HCT116 (cell line): Measurements from ENCODE around the gene TMEM237. TPM values are rescaled to one million over a fixed set of nuclear protein-coding genes. Genes with fewer than 3 reads are reported as not detected.

Experiments used
- ATAC-seq: fragments of 200-7000 bp; cut with Tn5 transposase; 2 replicates; pipeline ENCODE4 v1.9.1; 2020; ENCODE audit warnings: mild to moderate bottlenecking, moderate library complexity
- BruUV-seq: library from RNA; stranded (reverse); fragments of 400-500 nt; replicated peaks from 2 replicates; lab custom pipeline; 2021; lab: Mats Ljungman, UMichigan
- CTCF ChIA-PET: fragments of 300-600 bp; sonication (Branson Sonifier 250); formaldehyde crosslinking; loops from one replicate; lab custom pipeline; 2021; ENCODE audit warnings: antibody characterized with exemption; lab: Charles Lee
- POLR2A ChIA-PET: fragments of 300-600, 350-600 bp; sonication (Branson Sonifier 250); formaldehyde crosslinking; loops from one replicate; lab custom pipeline; 2021; ENCODE audit warnings: antibody characterized with exemption; lab: Charles Lee
- RAD21 ChIA-PET, 2 experiments: fragments of 300-600 bp; sonication (Branson Sonifier 250); formaldehyde crosslinking; loops; one replicate each; lab custom pipeline; 2023; ENCODE audit warnings: low total read pairs in 2 of 2; ENCODE audit not compliant: uncharacterized antibody in 2 of 2, unreplicated experiment in 2 of 2, low non-redundant PET in 1 of 2; lab: Charles Lee
- DNase-seq: peaks from one replicate; pipeline ENCODE4 v3.0.0-alpha.2; 2010; ENCODE audit warnings: low read depth, low spot score
- H2AFZ ChIP-seq: fragments of 200-600 bp; shearing (Covaris generic), sonication (generic); 2 replicates; pipeline ENCODE4 v1.6.1; 2017; ENCODE audit warnings: low read depth, mixed run types, mixed read lengths, antibody characterized with exemption, low read length; ENCODE audit not compliant: poor library complexity, severe bottlenecking
- H3K27ac ChIP-seq: 2 replicates; pipeline ENCODE4 v1.5.1; 2012; ENCODE audit warnings: low read depth, low read length
- H3K27me3 ChIP-seq: fragments of 200-600 bp; sonication (generic); 2 replicates; pipeline ENCODE4 v1.6.1; 2016; ENCODE audit warnings: mixed run types, low read length, mixed read lengths; ENCODE audit not compliant: insufficient read depth
- H3K36me3 ChIP-seq, 2 experiments: fragments of 200-500 bp in 1 of 2; fragments of 200-600 bp in 1 of 2; sonication (Bioruptor generic) in 1 of 2; sonication (generic) in 1 of 2; 2 replicates each; pipeline versions ENCODE4 v1.5.1 to v1.6.1; 2014 to 2016; ENCODE audit warnings: low read length in 2 of 2, inconsistent platforms in 1 of 2, mixed read lengths in 1 of 2, mixed run types in 1 of 2; ENCODE audit not compliant: insufficient read depth in 2 of 2, control insufficient read depth in 1 of 2
- H3K4me1 ChIP-seq, 2 experiments: fragments of 200-600 bp in 1 of 2; sonication (generic) in 1 of 2; 2 replicates each; pipeline versions ENCODE4 v1.5.1 to v1.6.1; 2012 to 2017; ENCODE audit warnings: low read length in 2 of 2, inconsistent platforms in 1 of 2, mild to moderate bottlenecking in 1 of 2, mixed read lengths in 1 of 2, mixed run types in 1 of 2, moderate library complexity in 1 of 2; ENCODE audit not compliant: insufficient read depth in 2 of 2, control insufficient read depth in 1 of 2
- H3K4me2 ChIP-seq: fragments of 200-600 bp; sonication (generic); 2 replicates; pipeline ENCODE4 v1.6.1; 2017; ENCODE audit warnings: mixed run types, low read length, mixed read lengths
- H3K4me3 ChIP-seq, 2 experiments: fragments of 200-600 bp in 1 of 2; sonication (generic) in 1 of 2; replicated peaks in 1 of 2; 2 replicates each; pipeline ENCODE4 v1.5.1; 2011 to 2016; ENCODE audit warnings: low read length in 2 of 2, control low read depth in 1 of 2, low read depth in 1 of 2, mild to moderate bottlenecking in 1 of 2, mixed read lengths in 1 of 2, mixed run types in 1 of 2
- H3K79me2 ChIP-seq: fragments of 200-600 bp; sonication (generic); 2 replicates; pipeline ENCODE4 v1.6.1; 2017; ENCODE audit warnings: mild to moderate bottlenecking, mixed run types, low read length, moderate library complexity, mixed read lengths; ENCODE audit not compliant: insufficient read depth
- H3K9ac ChIP-seq: fragments of 200-600 bp; sonication (generic); 2 replicates; pipeline ENCODE4 v1.6.1; 2016; ENCODE audit warnings: low read length, mixed read lengths
- H3K9me2 ChIP-seq: fragments of 200-600 bp; sonication (generic), shearing (Covaris generic); 2 replicates; pipeline ENCODE4 v1.6.1; 2017; ENCODE audit warnings: mixed run types, mild to moderate bottlenecking, moderate library complexity; ENCODE audit not compliant: insufficient read depth
- H3K9me3 ChIP-seq, 2 experiments: fragments of 200-500 bp in 1 of 2; fragments of 200-600 bp in 1 of 2; sonication (Bioruptor generic) in 1 of 2; sonication (generic) in 1 of 2; 2 replicates each; pipeline ENCODE4 v1.6.1; 2014 to 2017; ENCODE audit warnings: low read length in 2 of 2, mixed read lengths in 2 of 2, inconsistent platforms in 1 of 2, low read depth in 1 of 2, mild to moderate bottlenecking in 1 of 2, mixed run types in 1 of 2, moderate library complexity in 1 of 2; ENCODE audit not compliant: control insufficient read depth in 1 of 2, insufficient read depth in 1 of 2
- H4K20me1 ChIP-seq: fragments of 200-600 bp; sonication (generic), shearing (Covaris generic); 2 replicates; pipeline ENCODE4 v1.6.1; 2017; ENCODE audit warnings: mixed run types, mild to moderate bottlenecking, moderate library complexity; ENCODE audit not compliant: insufficient read depth
- EZH2 ChIP-seq: fragments of 200-600 bp; sonication (generic); IDR thresholded peaks from 2 replicates; pipeline ENCODE4 v1.6.1; 2017; ENCODE audit warnings: antibody characterized with exemption, mixed run types
- FOSL1 ChIP-seq: IDR thresholded peaks from 2 replicates; pipeline ENCODE4 v1.6.1; 2012; ENCODE audit warnings: low read depth
- intact Hi-C: fragments of 100-400 bp; cut with micrococcal nuclease; formaldehyde crosslinking; loops from 2 replicates; pipeline ENCODE4 v1.10.0; 2022
- total RNA-seq: library from RNA; stranded (reverse); gene quantifications from one replicate; pipeline ENCODE4 v1.2.1, GENCODE V29; 2021; ENCODE audit not compliant: unreplicated experiment
- TF ChIP-seq, protein P1 (sequence below): IDR thresholded peaks from 2 replicates; pipeline ENCODE4 v1.6.1; 2012
- TF ChIP-seq, protein P2 (sequence below): IDR thresholded peaks from 2 replicates; pipeline ENCODE4 v1.6.1; 2011; ENCODE audit warnings: mild to moderate bottlenecking, low read length, moderate library complexity; ENCODE audit not compliant: insufficient replicate concordance; ENCODE audit errors: extremely low read depth
- TF ChIP-seq, protein P3 (sequence below): IDR thresholded peaks from 2 replicates; pipeline ENCODE4 v1.6.1; 2012; ENCODE audit warnings: low read depth
- TF ChIP-seq, protein P4 (sequence below), 3 experiments: fragments of 200-600 bp in 1 of 3; sonication (generic) in 1 of 3; IDR thresholded peaks in 2 of 3; conservative IDR thresholded peaks in 1 of 3; 2 replicates each; pipeline ENCODE4 v1.5.1; 2012 to 2017; ENCODE audit warnings: low read depth in 2 of 3, low read length in 2 of 3, antibody characterized with exemption in 1 of 3, borderline replicate concordance in 1 of 3, control low read depth in 1 of 3, mild to moderate bottlenecking in 1 of 3, mixed read lengths in 1 of 3, mixed run types in 1 of 3, moderate library complexity in 1 of 3; ENCODE audit not compliant: insufficient read depth in 1 of 3

Gene TMEM237
- total RNA-seq, 1 experiment from 2014 or later, result 29.4 TPM

DNA sequence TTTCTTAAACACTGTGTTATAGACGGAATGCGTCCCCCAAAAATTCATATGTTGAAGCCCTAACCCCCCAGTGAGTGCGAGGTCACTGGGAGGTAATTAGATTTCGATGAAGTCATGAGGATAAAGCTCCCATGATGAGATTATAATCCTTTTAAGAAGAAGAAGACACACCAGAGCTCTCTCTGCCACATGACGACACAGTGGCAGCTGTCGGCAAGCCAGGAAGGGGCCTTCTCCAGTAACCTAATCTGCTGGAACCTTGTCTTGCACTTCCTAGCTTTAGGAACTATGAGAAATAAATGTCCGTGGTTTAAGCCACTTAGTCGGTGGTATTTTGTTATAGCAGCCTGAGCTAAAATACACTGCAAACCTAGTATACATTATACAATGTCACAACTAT is 12.3 kb downstream of the TMEM237 start:
- H4K20me1 ChIP-seq, result no peaks in the 10 kb centered on the region
- no peak for TF ChIP-seq EZH2
- TF ChIP-seq, protein P1, sequence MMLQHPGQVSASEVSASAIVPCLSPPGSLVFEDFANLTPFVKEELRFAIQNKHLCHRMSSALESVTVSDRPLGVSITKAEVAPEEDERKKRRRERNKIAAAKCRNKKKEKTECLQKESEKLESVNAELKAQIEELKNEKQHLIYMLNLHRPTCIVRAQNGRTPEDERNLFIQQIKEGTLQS, result no peak
- TF ChIP-seq, protein P2, sequence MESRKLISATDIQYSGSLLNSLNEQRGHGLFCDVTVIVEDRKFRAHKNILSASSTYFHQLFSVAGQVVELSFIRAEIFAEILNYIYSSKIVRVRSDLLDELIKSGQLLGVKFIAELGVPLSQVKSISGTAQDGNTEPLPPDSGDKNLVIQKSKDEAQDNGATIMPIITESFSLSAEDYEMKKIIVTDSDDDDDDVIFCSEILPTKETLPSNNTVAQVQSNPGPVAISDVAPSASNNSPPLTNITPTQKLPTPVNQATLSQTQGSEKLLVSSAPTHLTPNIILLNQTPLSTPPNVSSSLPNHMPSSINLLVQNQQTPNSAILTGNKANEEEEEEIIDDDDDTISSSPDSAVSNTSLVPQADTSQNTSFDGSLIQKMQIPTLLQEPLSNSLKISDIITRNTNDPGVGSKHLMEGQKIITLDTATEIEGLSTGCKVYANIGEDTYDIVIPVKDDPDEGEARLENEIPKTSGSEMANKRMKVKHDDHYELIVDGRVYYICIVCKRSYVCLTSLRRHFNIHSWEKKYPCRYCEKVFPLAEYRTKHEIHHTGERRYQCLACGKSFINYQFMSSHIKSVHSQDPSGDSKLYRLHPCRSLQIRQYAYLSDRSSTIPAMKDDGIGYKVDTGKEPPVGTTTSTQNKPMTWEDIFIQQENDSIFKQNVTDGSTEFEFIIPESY, result no peak
- TF ChIP-seq, protein P3, sequence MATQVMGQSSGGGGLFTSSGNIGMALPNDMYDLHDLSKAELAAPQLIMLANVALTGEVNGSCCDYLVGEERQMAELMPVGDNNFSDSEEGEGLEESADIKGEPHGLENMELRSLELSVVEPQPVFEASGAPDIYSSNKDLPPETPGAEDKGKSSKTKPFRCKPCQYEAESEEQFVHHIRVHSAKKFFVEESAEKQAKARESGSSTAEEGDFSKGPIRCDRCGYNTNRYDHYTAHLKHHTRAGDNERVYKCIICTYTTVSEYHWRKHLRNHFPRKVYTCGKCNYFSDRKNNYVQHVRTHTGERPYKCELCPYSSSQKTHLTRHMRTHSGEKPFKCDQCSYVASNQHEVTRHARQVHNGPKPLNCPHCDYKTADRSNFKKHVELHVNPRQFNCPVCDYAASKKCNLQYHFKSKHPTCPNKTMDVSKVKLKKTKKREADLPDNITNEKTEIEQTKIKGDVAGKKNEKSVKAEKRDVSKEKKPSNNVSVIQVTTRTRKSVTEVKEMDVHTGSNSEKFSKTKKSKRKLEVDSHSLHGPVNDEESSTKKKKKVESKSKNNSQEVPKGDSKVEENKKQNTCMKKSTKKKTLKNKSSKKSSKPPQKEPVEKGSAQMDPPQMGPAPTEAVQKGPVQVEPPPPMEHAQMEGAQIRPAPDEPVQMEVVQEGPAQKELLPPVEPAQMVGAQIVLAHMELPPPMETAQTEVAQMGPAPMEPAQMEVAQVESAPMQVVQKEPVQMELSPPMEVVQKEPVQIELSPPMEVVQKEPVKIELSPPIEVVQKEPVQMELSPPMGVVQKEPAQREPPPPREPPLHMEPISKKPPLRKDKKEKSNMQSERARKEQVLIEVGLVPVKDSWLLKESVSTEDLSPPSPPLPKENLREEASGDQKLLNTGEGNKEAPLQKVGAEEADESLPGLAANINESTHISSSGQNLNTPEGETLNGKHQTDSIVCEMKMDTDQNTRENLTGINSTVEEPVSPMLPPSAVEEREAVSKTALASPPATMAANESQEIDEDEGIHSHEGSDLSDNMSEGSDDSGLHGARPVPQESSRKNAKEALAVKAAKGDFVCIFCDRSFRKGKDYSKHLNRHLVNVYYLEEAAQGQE, result no peak
- TF ChIP-seq, protein P4, sequence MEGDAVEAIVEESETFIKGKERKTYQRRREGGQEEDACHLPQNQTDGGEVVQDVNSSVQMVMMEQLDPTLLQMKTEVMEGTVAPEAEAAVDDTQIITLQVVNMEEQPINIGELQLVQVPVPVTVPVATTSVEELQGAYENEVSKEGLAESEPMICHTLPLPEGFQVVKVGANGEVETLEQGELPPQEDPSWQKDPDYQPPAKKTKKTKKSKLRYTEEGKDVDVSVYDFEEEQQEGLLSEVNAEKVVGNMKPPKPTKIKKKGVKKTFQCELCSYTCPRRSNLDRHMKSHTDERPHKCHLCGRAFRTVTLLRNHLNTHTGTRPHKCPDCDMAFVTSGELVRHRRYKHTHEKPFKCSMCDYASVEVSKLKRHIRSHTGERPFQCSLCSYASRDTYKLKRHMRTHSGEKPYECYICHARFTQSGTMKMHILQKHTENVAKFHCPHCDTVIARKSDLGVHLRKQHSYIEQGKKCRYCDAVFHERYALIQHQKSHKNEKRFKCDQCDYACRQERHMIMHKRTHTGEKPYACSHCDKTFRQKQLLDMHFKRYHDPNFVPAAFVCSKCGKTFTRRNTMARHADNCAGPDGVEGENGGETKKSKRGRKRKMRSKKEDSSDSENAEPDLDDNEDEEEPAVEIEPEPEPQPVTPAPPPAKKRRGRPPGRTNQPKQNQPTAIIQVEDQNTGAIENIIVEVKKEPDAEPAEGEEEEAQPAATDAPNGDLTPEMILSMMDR (IDR thresholded peaks at IDR 0.05 in 2 of 3, conservative IDR thresholded peaks at IDR 0.05 in 1 of 3; ENCODE audit: borderline replicate concordance in 1 of 3, insufficient read depth in 1 of 3, low read depth in 2 of 3, low read length in 2 of 3), result no peak
- no peak for TF ChIP-seq FOSL1
- intact Hi-C loops, result no loop called here
- ChIA-PET CTCF (no interaction called here), RAD21 (no interaction called here), POLR2A (no interaction called here)
- no TSS peak for BruUV-seq
- H2AFZ ChIP-seq, result no peak overlapping the region
- no peak overlapping the region for H3K27ac ChIP-seq
- no peaks in the 10 kb centered on the region for H3K9me3 ChIP-seq
- no peak for ATAC-seq
- no peaks in the 10 kb centered on the region for H3K27me3 ChIP-seq
- DNase-seq, result no peak
- no peak overlapping the region for H3K4me3 ChIP-seq
- H3K36me3 ChIP-seq, result peaks cover 20 to 32% of the 10 kb centered on the region in 2 experiments
- no peaks in the 10 kb centered on the region for H3K79me2 ChIP-seq
- H3K9me2 ChIP-seq, result no peaks in the 10 kb centered on the region
- H3K9ac ChIP-seq, result no peak overlapping the region
- H3K4me2 ChIP-seq, result no peak overlapping the region
- no peaks in the 10 kb centered on the region for H3K4me1 ChIP-seq
